ENCODE results near the gene CHST11.

GRCh38 chr12:104694161-104694560 lies 237.4 kb downstream of the CHST11 start:
- TF ChIP-seq, protein P1, sequence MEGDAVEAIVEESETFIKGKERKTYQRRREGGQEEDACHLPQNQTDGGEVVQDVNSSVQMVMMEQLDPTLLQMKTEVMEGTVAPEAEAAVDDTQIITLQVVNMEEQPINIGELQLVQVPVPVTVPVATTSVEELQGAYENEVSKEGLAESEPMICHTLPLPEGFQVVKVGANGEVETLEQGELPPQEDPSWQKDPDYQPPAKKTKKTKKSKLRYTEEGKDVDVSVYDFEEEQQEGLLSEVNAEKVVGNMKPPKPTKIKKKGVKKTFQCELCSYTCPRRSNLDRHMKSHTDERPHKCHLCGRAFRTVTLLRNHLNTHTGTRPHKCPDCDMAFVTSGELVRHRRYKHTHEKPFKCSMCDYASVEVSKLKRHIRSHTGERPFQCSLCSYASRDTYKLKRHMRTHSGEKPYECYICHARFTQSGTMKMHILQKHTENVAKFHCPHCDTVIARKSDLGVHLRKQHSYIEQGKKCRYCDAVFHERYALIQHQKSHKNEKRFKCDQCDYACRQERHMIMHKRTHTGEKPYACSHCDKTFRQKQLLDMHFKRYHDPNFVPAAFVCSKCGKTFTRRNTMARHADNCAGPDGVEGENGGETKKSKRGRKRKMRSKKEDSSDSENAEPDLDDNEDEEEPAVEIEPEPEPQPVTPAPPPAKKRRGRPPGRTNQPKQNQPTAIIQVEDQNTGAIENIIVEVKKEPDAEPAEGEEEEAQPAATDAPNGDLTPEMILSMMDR (IDR thresholded peaks at IDR 0.05; ENCODE audit: low read depth, low read length, missing input control), result no peak
- TF ChIP-seq HNF4G (IDR thresholded peaks at IDR 0.05) (no peak), GABPA (IDR thresholded peaks at IDR 0.05 in 1 of 2, conservative IDR thresholded peaks at IDR 0.05 in 1 of 2) (no peak), RAD21 (IDR thresholded peaks at IDR 0.05) (no peak), ZBTB33 (IDR thresholded peaks at IDR 0.05) (no peak), RXRA (IDR thresholded peaks at IDR 0.05) (no peak), JUND (IDR thresholded peaks at IDR 0.05) (no peak), NR2F2 (IDR thresholded peaks at IDR 0.05) (no peak), EGR1 (IDR thresholded peaks at IDR 0.05; ENCODE audit: low read depth in 2 of 2) (no peak), ATF3 (IDR thresholded peaks at IDR 0.05) (no peak), SP1 (IDR thresholded peaks at IDR 0.05) (no peak)
- TF ChIP-seq, protein P2, sequence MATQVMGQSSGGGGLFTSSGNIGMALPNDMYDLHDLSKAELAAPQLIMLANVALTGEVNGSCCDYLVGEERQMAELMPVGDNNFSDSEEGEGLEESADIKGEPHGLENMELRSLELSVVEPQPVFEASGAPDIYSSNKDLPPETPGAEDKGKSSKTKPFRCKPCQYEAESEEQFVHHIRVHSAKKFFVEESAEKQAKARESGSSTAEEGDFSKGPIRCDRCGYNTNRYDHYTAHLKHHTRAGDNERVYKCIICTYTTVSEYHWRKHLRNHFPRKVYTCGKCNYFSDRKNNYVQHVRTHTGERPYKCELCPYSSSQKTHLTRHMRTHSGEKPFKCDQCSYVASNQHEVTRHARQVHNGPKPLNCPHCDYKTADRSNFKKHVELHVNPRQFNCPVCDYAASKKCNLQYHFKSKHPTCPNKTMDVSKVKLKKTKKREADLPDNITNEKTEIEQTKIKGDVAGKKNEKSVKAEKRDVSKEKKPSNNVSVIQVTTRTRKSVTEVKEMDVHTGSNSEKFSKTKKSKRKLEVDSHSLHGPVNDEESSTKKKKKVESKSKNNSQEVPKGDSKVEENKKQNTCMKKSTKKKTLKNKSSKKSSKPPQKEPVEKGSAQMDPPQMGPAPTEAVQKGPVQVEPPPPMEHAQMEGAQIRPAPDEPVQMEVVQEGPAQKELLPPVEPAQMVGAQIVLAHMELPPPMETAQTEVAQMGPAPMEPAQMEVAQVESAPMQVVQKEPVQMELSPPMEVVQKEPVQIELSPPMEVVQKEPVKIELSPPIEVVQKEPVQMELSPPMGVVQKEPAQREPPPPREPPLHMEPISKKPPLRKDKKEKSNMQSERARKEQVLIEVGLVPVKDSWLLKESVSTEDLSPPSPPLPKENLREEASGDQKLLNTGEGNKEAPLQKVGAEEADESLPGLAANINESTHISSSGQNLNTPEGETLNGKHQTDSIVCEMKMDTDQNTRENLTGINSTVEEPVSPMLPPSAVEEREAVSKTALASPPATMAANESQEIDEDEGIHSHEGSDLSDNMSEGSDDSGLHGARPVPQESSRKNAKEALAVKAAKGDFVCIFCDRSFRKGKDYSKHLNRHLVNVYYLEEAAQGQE (IDR thresholded peaks at IDR 0.05), result no peak
- TF ChIP-seq, protein P3, sequence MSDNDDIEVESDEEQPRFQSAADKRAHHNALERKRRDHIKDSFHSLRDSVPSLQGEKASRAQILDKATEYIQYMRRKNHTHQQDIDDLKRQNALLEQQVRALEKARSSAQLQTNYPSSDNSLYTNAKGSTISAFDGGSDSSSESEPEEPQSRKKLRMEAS (IDR thresholded peaks at IDR 0.05), result no peak

All from liver (tissue), 3 donors.